ENCODE measurements around the gene CCT5.
"Not testable (repeated sequence)": the region's sequence is repeated elsewhere in the genome, so short reads cannot be mapped to it uniquely, and the experiment has no call there.

The CCT5 gene

GRCh38 chr5:10247217-10247616 is 2.9 kb upstream of the CCT5 start:
- not testable (repeated sequence) for DNase-seq

GRCh38 chr5:10248378-10249260 is 1.5 kb upstream of the CCT5 start:
- no peak for DNase-seq

- no peak for DNase-seq
Observed at GRCh38 chr5:10250806-10251276, 761 bp downstream of the CCT5 start.

- no peak for DNase-seq
Observed at GRCh38 chr5:10251405-10251804, 1.3 kb downstream of the CCT5 start.

- DNase-seq: no peak
Observed at GRCh38 chr5:10253390-10253789, 3.3 kb downstream of the CCT5 start.

GRCh38 chr5:10254686-10255085 is 4.6 kb downstream of the CCT5 start:
- no peak for DNase-seq

GRCh38 chr5:10257870-10258269 is 7.8 kb downstream of the CCT5 start:
- DNase-seq: no peak

- no peak for DNase-seq
Observed at GRCh38 chr5:10259899-10260298, 9.8 kb downstream of the CCT5 start.

GRCh38 chr5:10261065-10261464 is 11.0 kb downstream of the CCT5 start:
- DNase-seq: no peak

GRCh38 chr5:10262121-10262774 is 12.2 kb downstream of the CCT5 start:
- DNase-seq: no peak

- no peak for DNase-seq
Observed at GRCh38 chr5:10262995-10263394, 12.9 kb downstream of the CCT5 start.

GRCh38 chr5:10264604-10265003 is 14.5 kb downstream of the CCT5 start:
- DNase-seq: no peak

GRCh38 chr5:10265245-10266109 is 15.4 kb downstream of the CCT5 start:
- DNase-seq: no peak

- no peak for DNase-seq
Observed at GRCh38 chr5:10266137-10266536, 16.1 kb downstream of the CCT5 start.

GRCh38 chr5:10266839-10267238 is 16.8 kb downstream of the CCT5 start:
- no peak for DNase-seq

- no peak for DNase-seq
Observed at GRCh38 chr5:10268100-10268499, 18.0 kb downstream of the CCT5 start.

GRCh38 chr5:10272053-10272874 is 22.2 kb downstream of the CCT5 start:
- DNase-seq: no peak

- DNase-seq: not testable (repeated sequence)
Observed at GRCh38 chr5:10272875-10273209, 22.8 kb downstream of the CCT5 start.

GRCh38 chr5:10275460-10275859 is 25.4 kb downstream of the CCT5 start:
- no peak for DNase-seq

GRCh38 chr5:10275991-10276390 is 25.9 kb downstream of the CCT5 start:
- DNase-seq: no peak

GRCh38 chr5:10276691-10277090 is 26.6 kb downstream of the CCT5 start:
- no peak for DNase-seq
